Smooth muscle cell of the brain vasculature (primary cell): ENCODE measurements around the gene SIK3.
A peak's percentile ranks its signal among the peaks of the same experiment; 100 is the strongest.

ENCODE experiments used
- DNase-seq: peaks from one replicate; pipeline ENCODE4 v3.0.0-alpha.2; 2012; ENCODE audit warnings: low read depth, low spot score

The SIK3 gene

GRCh38 chr11:116931206-116931953 lies 166.8 kb downstream of the SIK3 start:
- no peak for DNase-seq

DNA sequence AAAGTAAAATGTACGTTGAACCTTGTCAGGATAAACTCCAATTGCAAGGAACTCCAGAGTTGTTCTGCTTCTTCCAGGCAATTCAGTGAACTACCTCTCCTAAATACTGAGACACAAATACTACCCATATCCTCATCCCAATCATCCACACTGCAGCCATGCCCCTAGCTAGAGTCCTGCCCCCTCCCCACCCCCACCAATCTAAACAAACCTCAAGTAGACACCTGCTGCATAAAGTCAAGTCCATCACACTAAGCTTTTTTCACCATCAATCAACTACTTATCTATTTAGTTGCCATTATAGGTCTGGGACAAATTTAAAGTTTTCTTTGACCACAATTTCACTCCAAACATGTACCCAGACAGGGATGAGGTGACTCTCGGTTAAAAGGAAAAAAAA lies 167.6 kb downstream of the SIK3 start:
- no peak for DNase-seq

DNA sequence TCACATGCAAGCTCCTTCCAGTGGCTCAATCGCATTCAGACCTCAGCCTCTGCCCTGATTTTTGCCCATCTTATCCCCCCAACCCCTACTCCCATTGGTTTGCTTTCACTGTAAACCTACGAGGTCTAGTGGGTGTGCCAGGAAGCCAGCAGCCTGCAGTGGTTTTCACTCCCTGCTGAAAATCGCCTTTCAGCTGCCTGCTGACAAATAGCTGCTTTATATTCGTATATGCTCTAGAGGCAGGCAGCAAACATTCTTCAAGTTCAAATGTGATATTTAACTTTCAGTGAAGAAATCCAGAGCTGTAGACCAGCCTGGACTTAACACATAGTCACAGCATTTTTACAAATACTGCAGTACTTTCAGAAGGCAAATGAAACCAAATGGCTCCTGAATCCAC lies 168.1 kb downstream of the SIK3 start:
- DNase-seq = peak; percentile 9

GRCh38 chr11:116929414-116930090 lies 168.7 kb downstream of the SIK3 start:
- DNase-seq = no peak

- no peak for DNase-seq
These were observed 169.4 kb downstream of the SIK3 start for GRCh38 chr11:116928845-116929244.

DNA sequence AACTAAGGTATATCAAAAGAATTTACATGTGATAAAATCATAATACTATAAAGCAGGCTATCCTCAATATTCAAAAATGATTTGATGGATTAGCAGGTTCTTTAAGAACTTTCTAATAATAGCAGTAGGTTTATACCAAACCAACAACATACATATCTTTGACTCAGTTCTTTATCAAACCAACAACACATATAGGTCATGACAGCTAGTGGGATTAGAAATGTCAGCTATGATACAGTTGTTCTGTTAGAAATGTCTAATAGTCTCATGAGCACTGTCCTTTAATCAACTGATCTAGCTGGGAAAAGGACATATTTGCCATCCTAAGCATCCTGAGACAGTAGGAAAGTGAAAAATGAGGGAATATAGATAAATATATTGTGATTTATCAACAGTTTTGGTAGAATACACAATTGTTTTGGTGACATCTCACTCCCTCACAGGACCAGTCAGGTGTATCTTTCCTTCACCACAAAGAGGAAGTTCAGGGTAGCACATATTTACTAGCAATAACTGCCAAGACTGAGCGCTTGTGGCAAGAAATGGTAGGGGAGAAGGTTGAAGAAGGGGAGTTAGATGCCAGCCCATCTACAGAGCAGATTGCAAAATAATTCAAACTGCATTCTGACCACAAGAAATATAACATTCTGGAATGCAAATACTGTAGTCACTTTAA lies 170.0 kb downstream of the SIK3 start:
- no peak for DNase-seq

DNA sequence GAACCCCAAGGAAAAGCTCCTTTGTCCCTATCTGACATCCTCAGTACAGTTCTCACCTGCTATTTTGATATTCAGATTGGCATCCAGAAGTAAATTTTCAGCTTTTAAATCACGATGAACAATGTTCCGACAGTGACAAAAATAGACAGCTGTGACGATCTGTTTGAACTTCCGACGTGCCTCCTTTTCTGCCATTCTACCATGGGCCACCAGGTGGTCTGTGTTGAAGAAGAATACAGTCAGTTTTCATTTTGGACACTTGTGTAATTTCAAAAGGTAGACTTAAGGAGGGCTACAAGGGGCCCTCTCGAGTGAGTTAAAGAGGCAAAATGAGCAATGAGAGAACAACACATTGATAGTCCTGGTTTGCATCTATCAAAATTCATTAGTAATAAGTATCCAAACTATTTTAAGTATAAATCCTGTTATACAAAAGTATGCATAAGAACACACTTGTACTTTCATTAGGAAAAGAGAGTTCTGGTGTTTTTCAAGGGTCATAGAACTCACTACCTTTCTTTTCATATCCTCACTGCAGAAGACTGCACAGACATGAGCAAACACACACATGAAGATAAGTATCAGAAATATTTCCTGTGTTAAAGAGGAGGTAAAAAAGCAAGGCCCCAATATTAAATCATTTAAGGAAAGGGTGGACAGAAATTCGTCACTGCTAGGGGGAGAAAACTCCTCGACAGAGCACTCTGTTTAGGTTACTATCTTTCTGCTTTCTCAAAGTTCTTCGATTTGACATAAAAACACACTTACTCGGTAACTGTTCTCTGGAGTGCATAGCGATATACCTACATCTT lies 170.9 kb downstream of the SIK3 start:
- no peak for DNase-seq

GRCh38 chr11:116925050-116925449 lies 173.2 kb downstream of the SIK3 start:
- DNase-seq = no peak

DNA sequence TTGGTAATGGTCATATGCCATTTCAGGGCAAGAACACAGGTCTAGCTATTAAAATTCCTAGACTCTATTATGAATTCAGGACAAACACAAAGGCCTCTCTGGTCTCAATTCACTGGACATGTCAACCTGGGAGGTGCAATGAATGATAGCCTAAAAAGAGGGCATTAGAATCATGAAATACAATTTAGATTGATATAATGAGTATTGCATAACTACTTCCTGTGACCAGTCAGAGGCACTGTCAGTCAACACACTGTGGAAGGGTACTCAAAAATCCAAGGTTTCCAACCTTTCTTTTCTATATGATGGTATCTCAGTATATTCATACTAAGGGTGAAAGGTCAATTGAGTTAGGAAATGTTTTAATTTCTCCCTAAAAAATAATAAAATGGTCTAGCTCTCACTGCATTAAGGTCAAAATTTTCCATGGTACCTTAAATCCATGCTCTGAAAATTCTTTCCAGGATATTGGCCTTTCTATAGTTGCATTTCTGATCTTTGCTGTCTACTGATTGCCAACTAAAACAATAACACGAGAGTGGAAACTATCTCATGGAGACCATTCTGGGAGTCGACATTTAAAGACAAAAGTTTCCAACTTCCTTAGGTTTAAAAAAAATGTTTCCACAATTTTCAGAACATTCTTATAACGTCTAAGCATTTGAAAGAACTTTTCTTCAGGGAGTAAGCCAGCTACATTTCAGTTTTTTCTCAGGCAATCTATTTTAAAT lies 179.1 kb downstream of the SIK3 start:
- DNase-seq = no peak

DNA sequence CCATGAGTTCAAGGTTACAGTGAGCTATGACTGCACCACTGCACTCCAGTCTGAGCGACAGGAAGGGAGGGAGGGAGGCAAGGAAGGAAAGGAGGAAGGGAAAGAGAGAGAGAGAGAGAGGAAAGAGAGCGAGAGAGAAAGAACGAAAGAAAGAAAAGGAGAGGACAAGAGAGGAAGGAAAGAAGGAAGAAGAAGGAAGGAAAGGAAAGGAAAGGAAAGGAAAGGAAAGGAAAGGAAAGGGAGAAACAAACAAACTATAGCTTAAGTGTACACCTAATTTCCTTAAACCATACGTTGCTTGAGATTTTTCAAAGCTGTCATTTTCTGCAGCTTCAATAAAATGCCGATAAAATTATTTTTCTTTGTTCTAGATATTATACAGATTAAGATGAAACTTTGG lies 180.6 kb downstream of the SIK3 start:
- no peak for DNase-seq

DNA sequence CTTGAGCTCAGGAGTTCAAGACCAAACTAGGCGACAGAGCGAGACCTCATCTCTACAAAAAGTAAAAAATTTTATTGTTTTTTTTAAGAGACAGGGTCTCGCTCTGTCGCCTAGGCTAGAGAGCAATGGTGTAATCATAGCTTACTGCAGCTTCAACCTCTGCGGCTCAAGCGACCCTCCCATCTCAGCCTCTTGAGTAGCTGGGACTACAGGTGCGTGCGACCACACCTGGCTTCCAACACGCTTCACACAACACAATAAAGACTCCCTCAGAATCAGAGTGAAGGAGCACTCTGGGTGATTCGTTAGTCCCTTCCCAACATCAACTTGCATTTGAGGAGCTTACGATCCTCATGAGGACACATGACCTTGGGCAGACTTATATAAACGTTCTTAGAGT lies 181.3 kb downstream of the SIK3 start:
- DNase-seq = no peak

- DNase-seq = no peak
These were observed 182.2 kb downstream of the SIK3 start for GRCh38 chr11:116916052-116916451.

DNA sequence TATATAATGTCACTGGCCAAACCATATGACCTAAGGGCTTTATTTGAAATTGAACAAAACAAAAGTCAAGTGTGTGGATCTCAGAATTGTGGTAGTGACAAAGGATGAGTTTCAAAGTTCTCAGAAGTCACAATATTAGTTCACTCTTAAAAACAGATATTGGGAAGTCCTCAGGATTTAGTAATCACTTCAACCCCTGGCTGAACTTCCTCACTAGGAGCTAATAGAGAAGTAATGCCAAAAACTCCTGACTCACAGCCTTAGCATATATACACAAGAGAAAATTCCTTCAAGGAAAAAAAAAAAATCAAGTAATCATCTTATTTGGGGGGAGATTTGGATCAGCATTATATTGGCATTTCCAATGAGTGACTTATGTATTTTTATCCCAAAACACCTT lies 185.2 kb downstream of the SIK3 start:
- DNase-seq = no peak

GRCh38 chr11:116911976-116912734 lies 186.1 kb downstream of the SIK3 start:
- DNase-seq = no peak

DNA sequence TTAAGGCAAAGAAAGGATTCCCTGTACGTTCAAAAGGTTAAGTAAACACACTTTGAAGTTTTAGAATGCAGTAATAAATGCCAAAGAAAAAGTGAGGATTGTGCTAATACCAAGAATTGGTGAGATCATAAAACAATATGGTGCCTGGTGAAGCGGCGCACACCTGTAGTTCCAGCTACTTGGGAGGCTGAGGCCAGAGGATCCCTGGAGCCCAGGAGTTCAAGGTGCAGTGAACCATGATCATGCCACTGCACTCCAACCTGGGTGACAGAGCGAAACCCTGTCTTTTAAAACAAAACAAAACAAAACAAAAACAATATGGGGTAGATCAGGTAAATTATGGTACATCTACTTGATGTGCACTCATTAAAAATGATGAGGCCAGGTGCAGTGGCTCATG lies 187.4 kb downstream of the SIK3 start:
- no peak for DNase-seq

DNA sequence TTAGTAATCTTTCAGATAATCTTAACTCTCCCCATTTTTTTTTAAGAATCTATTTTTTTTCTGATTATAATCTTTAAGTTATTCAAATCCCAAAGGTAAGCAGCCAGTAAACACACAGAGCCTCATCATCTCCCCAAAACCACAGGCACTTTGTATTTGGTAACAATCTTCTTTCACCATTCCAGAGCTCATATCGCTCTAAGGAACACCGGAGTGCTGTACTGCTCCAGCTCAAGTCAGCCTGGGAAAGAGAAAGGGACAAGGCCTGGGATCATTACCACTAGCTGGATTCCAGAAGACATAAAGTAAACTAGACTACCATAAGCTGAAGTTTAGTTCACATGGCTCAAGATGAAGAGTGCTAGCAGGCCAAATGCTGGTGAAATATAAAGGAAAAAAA lies 187.8 kb downstream of the SIK3 start:
- DNase-seq = no peak

DNA sequence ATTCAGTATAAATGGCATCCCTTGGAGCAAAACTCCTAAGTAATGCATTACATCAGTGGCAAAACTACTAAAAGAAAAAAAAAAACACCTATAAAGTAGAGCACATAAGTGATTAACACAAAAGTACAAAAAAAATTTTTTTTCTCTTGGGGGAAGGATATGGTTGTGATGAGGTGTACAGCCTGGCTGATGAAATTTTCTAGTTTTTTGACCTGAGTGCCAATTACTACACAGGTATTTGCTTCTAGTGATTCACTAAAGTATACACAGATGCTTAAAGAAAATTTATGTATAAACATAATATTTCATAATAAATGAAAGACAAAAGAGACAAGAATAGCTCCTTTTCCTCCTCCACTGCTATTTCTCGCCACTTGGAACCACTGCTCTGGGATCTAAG lies 189.0 kb downstream of the SIK3 start:
- DNase-seq = no peak

- DNase-seq = no peak
These were observed 191.7 kb downstream of the SIK3 start for GRCh38 chr11:116906479-116906878.

DNA sequence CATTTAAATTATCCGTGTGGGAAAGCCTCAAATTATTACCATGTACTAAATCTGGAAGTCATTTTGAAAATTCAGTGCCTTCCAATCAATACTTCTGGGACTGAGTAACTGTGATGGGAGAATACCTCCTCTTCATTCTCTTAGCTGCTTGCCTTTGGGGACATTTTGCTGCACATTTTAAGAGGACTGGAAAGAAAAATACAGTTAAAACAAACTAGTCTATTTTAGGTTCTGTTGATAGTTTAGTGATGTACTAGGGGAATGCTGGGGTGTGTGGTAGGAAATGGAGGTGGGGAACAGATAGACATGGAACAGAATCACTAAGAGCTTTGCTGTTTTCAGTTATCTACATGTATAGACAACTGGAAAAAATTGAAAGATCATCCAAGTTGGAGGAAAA lies 195.1 kb downstream of the SIK3 start:
- no peak for DNase-seq

GRCh38 chr11:116901964-116902688 lies 196.1 kb downstream of the SIK3 start:
- DNase-seq = no peak
